Measurements from ENCODE around the gene PRPH.

- TF ChIP-seq CTCF (IDR thresholded peaks at IDR 0.05) (no peak), POLR2A (IDR thresholded peaks at IDR 0.05) (no peak), EP300 (IDR thresholded peaks at IDR 0.05) (no peak)
Observed at GRCh38 chr12:49276304-49277290, 18.4 kb upstream of the PRPH start.
